ENCODE measurements around the gene DCTN5. TPM values are rescaled to one million over a fixed set of nuclear protein-coding genes. Genes with fewer than 3 reads are reported as not detected.

Gene DCTN5
- total and polyA plus RNA-seq, 10 donors = 11.9 to 62.5 (median 41.3) TPM

- H3K27ac ChIP-seq = no peak overlapping the region
- H3K27me3 ChIP-seq (replicated peaks in 1 of 7) = peaks cover 0 to 41% (median 0%) of the 10 kb centered on the region in 7 donors
- peaks cover 0 to 21% (median 18%) of the 10 kb centered on the region in 8 donors for H3K9me3 ChIP-seq
- peak; percentile 50 for DNase-seq
- intact Hi-C loops (cut with DNase I; ENCODE audit: low total_unique reads) = no loop called here
- TF ChIP-seq POLR2A (IDR thresholded peaks at IDR 0.05) (no peak), POLR2AphosphoS5 (IDR thresholded peaks at IDR 0.05) (no peak)
- TF ChIP-seq, protein P1, sequence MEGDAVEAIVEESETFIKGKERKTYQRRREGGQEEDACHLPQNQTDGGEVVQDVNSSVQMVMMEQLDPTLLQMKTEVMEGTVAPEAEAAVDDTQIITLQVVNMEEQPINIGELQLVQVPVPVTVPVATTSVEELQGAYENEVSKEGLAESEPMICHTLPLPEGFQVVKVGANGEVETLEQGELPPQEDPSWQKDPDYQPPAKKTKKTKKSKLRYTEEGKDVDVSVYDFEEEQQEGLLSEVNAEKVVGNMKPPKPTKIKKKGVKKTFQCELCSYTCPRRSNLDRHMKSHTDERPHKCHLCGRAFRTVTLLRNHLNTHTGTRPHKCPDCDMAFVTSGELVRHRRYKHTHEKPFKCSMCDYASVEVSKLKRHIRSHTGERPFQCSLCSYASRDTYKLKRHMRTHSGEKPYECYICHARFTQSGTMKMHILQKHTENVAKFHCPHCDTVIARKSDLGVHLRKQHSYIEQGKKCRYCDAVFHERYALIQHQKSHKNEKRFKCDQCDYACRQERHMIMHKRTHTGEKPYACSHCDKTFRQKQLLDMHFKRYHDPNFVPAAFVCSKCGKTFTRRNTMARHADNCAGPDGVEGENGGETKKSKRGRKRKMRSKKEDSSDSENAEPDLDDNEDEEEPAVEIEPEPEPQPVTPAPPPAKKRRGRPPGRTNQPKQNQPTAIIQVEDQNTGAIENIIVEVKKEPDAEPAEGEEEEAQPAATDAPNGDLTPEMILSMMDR (IDR thresholded peaks at IDR 0.05 in 8 of 11, conservative IDR thresholded peaks at IDR 0.05 in 3 of 11) = no peak
- H3K4me1 ChIP-seq = no peaks in the 10 kb centered on the region
- 86 to 89% (median 89%) methylated on average over 19 to 22 of the region's 22 CpGs for WGBS, 5 donors
- H3K4me3 ChIP-seq = no peak overlapping the region
- no peaks in the 10 kb centered on the region for H3K36me3 ChIP-seq
Observed at GRCh38 chr16:23704772-23705516, 63.7 kb downstream of the DCTN5 start.

GRCh38 chr16:23705517-23705902 lies 64.2 kb downstream of the DCTN5 start:
- TF ChIP-seq POLR2AphosphoS5 (IDR thresholded peaks at IDR 0.05) (no peak), POLR2A (IDR thresholded peaks at IDR 0.05) (no peak)
- TF ChIP-seq, protein P1 (IDR thresholded peaks at IDR 0.05 in 8 of 11, conservative IDR thresholded peaks at IDR 0.05 in 3 of 11) = no peak
- Histone ChIP-seq H3K27ac (no peak overlapping the region), H3K36me3 (no peaks in the 10 kb centered on the region), H3K9me3 (peaks cover 0 to 27% (median 23%) of the 10 kb centered on the region in 8 donors), H3K27me3 (replicated peaks in 1 of 7) (peaks cover 0 to 38% (median 0%) of the 10 kb centered on the region in 7 donors), H3K4me1 (no peaks in the 10 kb centered on the region), H3K4me3 (no peak overlapping the region)
- 78 to 97% (median 84%) methylated on average over 2 of the region's 2 CpGs for WGBS, 5 donors
- intact Hi-C loops (cut with DNase I; ENCODE audit: low total_unique reads) = no loop called here
- peak; percentile 7 for DNase-seq

DNA sequence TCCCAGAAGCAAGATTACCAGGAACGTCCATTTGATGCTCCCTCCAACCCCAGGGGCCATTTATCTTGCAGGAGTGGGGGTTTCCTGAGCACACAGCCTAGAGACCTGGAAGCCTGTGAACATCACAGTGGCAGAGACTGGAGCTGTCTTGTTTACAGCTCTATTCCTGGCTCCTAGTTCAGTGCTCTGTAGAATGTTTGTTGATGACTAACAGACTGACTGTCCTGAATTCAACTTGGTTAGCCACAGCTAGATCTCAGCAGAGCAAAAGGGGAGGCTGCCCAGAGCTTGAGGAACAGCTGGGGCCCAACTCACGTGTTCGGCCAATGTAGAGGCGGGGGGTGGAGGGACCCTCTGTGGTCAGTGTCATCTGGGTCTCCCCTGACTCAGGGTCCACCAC lies 65.2 kb downstream of the DCTN5 start:
- Histone ChIP-seq H3K27me3 (replicated peaks in 1 of 7) (peaks cover 0 to 43% (median 0%) of the 10 kb centered on the region in 7 donors), H3K36me3 (no peaks in the 10 kb centered on the region), H3K4me1 (no peaks in the 10 kb centered on the region), H3K9me3 (peaks cover 0 to 28% (median 23%) of the 10 kb centered on the region in 8 donors), H3K4me3 (no peak overlapping the region), H3K27ac (no peak overlapping the region)
- intact Hi-C loops (cut with DNase I; ENCODE audit: low total_unique reads) = no loop called here
- WGBS, 5 donors = 79 to 87% (median 86%) methylated on average over 4 of the region's 4 CpGs
- TF ChIP-seq, protein P1 (IDR thresholded peaks at IDR 0.05 in 8 of 11, conservative IDR thresholded peaks at IDR 0.05 in 3 of 11) = no peak
- no peak for TF ChIP-seq POLR2A (IDR thresholded peaks at IDR 0.05)
- no peak for TF ChIP-seq POLR2AphosphoS5 (IDR thresholded peaks at IDR 0.05)
- DNase-seq = peak; percentile 47

GRCh38 chr16:23709536-23709935 lies 68.3 kb downstream of the DCTN5 start:
- H3K36me3 ChIP-seq = no peaks in the 10 kb centered on the region
- H3K4me3 ChIP-seq = no peak overlapping the region
- intact Hi-C loops (cut with DNase I; ENCODE audit: low total_unique reads) = no loop called here
- H3K4me1 ChIP-seq = peaks cover 0 to 5% (median 0%) of the 10 kb centered on the region in 6 donors
- peak; percentile 6 for DNase-seq
- TF ChIP-seq POLR2A (IDR thresholded peaks at IDR 0.05) (no peak), POLR2AphosphoS5 (IDR thresholded peaks at IDR 0.05) (no peak)
- TF ChIP-seq, protein P1 (IDR thresholded peaks at IDR 0.05 in 8 of 11, conservative IDR thresholded peaks at IDR 0.05 in 3 of 11) = no peak
- H3K9me3 ChIP-seq = peaks cover 0 to 22% (median 17%) of the 10 kb centered on the region in 8 donors
- H3K27ac ChIP-seq = no peak overlapping the region
- H3K27me3 ChIP-seq (replicated peaks in 1 of 7) = peaks cover 0 to 65% (median 22%) of the 10 kb centered on the region in 7 donors
